D721Med (cell line): ENCODE measurements around the gene SLC7A8.

ENCODE experiments used
- DNase-seq: peaks from one replicate; pipeline ENCODE4 v3.0.0; 2011; ENCODE audit warnings: low spot score; ENCODE audit not compliant: insufficient read length
- FAIRE-seq: peaks from 2 replicates; lab custom pipeline; 2011; peaks lifted over from hg19 to GRCh38; lab: Jason Lieb, UNC
- CTCF ChIP-seq: IDR thresholded peaks from 2 replicates; pipeline ENCODE4 v1.5.1; 2012; ENCODE audit warnings: mild to moderate bottlenecking, control low read depth; ENCODE audit not compliant: insufficient read depth; ENCODE audit errors: missing control alignments

Gene SLC7A8

GRCh38 chr14:23093526-23093925, 89.9 kb downstream of the SLC7A8 start:
- no peak for FAIRE-seq
- TF ChIP-seq CTCF, result no peak
- no peak for DNase-seq

GRCh38 chr14:23093104-23093503, 90.4 kb downstream of the SLC7A8 start:
- no peak for TF ChIP-seq CTCF
- FAIRE-seq (no peak), DNase-seq (no peak)

- no peak for TF ChIP-seq CTCF
- DNase-seq (no peak), FAIRE-seq (no peak)
Observed at GRCh38 chr14:23091294-23092225, 91.9 kb downstream of the SLC7A8 start.

- TF ChIP-seq CTCF, result no peak
- DNase-seq (no peak), FAIRE-seq (no peak)
Observed at GRCh38 chr14:23090254-23090636, 93.2 kb downstream of the SLC7A8 start.

GRCh38 chr14:23089498-23090253, 93.8 kb downstream of the SLC7A8 start:
- DNase-seq (no peak), FAIRE-seq (no peak)
- no peak for TF ChIP-seq CTCF

GRCh38 chr14:23086565-23086964, 96.9 kb downstream of the SLC7A8 start:
- TF ChIP-seq CTCF, result no peak
- FAIRE-seq, result no peak
- no peak for DNase-seq

- FAIRE-seq (no peak), DNase-seq (no peak)
- no peak for TF ChIP-seq CTCF
Observed at GRCh38 chr14:23085458-23085857, 98.0 kb downstream of the SLC7A8 start.
